ENCODE measurements around the gene TOMM22.

Gene TOMM22

GRCh38 chr22:38700270-38700788, 18.6 kb downstream of the TOMM22 start:
- peaks cover 55% of the 10 kb centered on the region for H3K4me1 ChIP-seq (ENCODE audit: insufficient read depth, low read length, poor library complexity, severe bottlenecking)
- peaks cover 18% of the 10 kb centered on the region for H4K20me1 ChIP-seq (ENCODE audit: insufficient read depth, low read length, poor library complexity, severe bottlenecking)
- H3K27me3 ChIP-seq (ENCODE audit: insufficient read depth, low read length, poor library complexity, severe bottlenecking) = no peaks in the 10 kb centered on the region
- peak overlapping the region; percentile 99 for H3K4me2 ChIP-seq (ENCODE audit: low read depth, low read length, poor library complexity, severe bottlenecking)
- peak overlapping the region; percentile 97 for H3K9ac ChIP-seq (ENCODE audit: low read depth, low read length, poor library complexity, severe bottlenecking)
- TF ChIP-seq CTCF (conservative IDR thresholded peaks at IDR 0.05; ENCODE audit: low read length) = no peak
- no peak for TF ChIP-seq EZH2phosphoT487 (IDR thresholded peaks at IDR 0.05; ENCODE audit: borderline replicate concordance)
- peak overlapping the region; percentile 94 for H3K4me3 ChIP-seq (ENCODE audit: low read length, poor library complexity, severe bottlenecking)
- H3K9me2 ChIP-seq (replicated peaks; ENCODE audit: low read depth, low read length) = no peaks in the 10 kb centered on the region
- no peaks in the 10 kb centered on the region for H3K36me3 ChIP-seq (ENCODE audit: insufficient read depth, low read length)
- no peaks in the 10 kb centered on the region for H3K9me3 ChIP-seq (ENCODE audit: insufficient read depth, low read depth, low read length)
- peaks cover 53% of the 10 kb centered on the region for H3K79me2 ChIP-seq (ENCODE audit: insufficient read depth, low read length)
- 0 out of 2 replicates have a peak, but pooled peaks cover 3% of the 10 kb centered on the region for H3F3A ChIP-seq (ENCODE audit: low read depth)
- peak overlapping the region; percentile 92 for H2AFZ ChIP-seq (ENCODE audit: low read length)

- no peaks in the 10 kb centered on the region for H3K9me2 ChIP-seq (replicated peaks; ENCODE audit: low read depth, low read length)
- peak within 1 kb of the TSS; percentile 99 for H3K4me2 ChIP-seq (ENCODE audit: low read depth, low read length, poor library complexity, severe bottlenecking)
- 0 out of 2 replicates have a peak, but pooled peaks cover 3% of the 10 kb centered on the region for H3F3A ChIP-seq (ENCODE audit: low read depth)
- H4K20me1 ChIP-seq (ENCODE audit: insufficient read depth, low read length, poor library complexity, severe bottlenecking) = peaks cover 17% of the 10 kb centered on the region
- H3K4me1 ChIP-seq (ENCODE audit: insufficient read depth, low read length, poor library complexity, severe bottlenecking) = peaks cover 54% of the 10 kb centered on the region
- no peaks in the 10 kb centered on the region for H3K36me3 ChIP-seq (ENCODE audit: insufficient read depth, low read length)
- H3K27me3 ChIP-seq (ENCODE audit: insufficient read depth, low read length, poor library complexity, severe bottlenecking) = no peaks in the 10 kb centered on the region
- H3K79me2 ChIP-seq (ENCODE audit: insufficient read depth, low read length) = peaks cover 47% of the 10 kb centered on the region
- H3K9ac ChIP-seq (ENCODE audit: low read depth, low read length, poor library complexity, severe bottlenecking) = peak within 1 kb of the TSS; percentile 97
- peak within 1 kb of the TSS; percentile 94 for H3K4me3 ChIP-seq (ENCODE audit: low read length, poor library complexity, severe bottlenecking)
- TF ChIP-seq EZH2phosphoT487 (IDR thresholded peaks at IDR 0.05; ENCODE audit: borderline replicate concordance) (no peak), CTCF (conservative IDR thresholded peaks at IDR 0.05; ENCODE audit: low read length) (no peak)
- H3K9me3 ChIP-seq (ENCODE audit: insufficient read depth, low read depth, low read length) = no peaks in the 10 kb centered on the region
- peak within 1 kb of the TSS; percentile 92 for H2AFZ ChIP-seq (ENCODE audit: low read length)
These were observed 19.3 kb downstream of the TOMM22 start, which contains the start of gene JOSD1 for GRCh38 chr22:38700789-38701628. TSS of gene JOSD1 (minus strand) at chr22:38700943. CDS start at chr22:38699987, 956 bp downstream.

- H3K9ac ChIP-seq (ENCODE audit: low read depth, low read length, poor library complexity, severe bottlenecking) = peak overlapping the region; percentile 71
- no peaks in the 10 kb centered on the region for H3K9me2 ChIP-seq (replicated peaks; ENCODE audit: low read depth, low read length)
- peak overlapping the region; percentile 74 for H3K4me3 ChIP-seq (ENCODE audit: low read length, poor library complexity, severe bottlenecking)
- peak overlapping the region; percentile 89 for H3K4me2 ChIP-seq (ENCODE audit: low read depth, low read length, poor library complexity, severe bottlenecking)
- no peak for TF ChIP-seq EZH2phosphoT487 (IDR thresholded peaks at IDR 0.05; ENCODE audit: borderline replicate concordance)
- TF ChIP-seq CTCF (conservative IDR thresholded peaks at IDR 0.05; ENCODE audit: low read length) = no peak
- no peaks in the 10 kb centered on the region for H3K27me3 ChIP-seq (ENCODE audit: insufficient read depth, low read length, poor library complexity, severe bottlenecking)
- peak overlapping the region; percentile 65 for H2AFZ ChIP-seq (ENCODE audit: low read length)
- no peaks in the 10 kb centered on the region for H3K36me3 ChIP-seq (ENCODE audit: insufficient read depth, low read length)
- no peaks in the 10 kb centered on the region for H3K9me3 ChIP-seq (ENCODE audit: insufficient read depth, low read depth, low read length)
- H3K4me1 ChIP-seq (ENCODE audit: insufficient read depth, low read length, poor library complexity, severe bottlenecking) = peaks cover 47% of the 10 kb centered on the region
- H3K79me2 ChIP-seq (ENCODE audit: insufficient read depth, low read length) = peaks cover 47% of the 10 kb centered on the region
- peaks cover 42% of the 10 kb centered on the region for H4K20me1 ChIP-seq (ENCODE audit: insufficient read depth, low read length, poor library complexity, severe bottlenecking)
- 0 out of 2 replicates have a peak, but pooled peaks cover 3% of the 10 kb centered on the region for H3F3A ChIP-seq (ENCODE audit: low read depth)
These were observed 23.0 kb downstream of the TOMM22 start for GRCh38 chr22:38704654-38705234.

Data from Loucy (cell line).